Measurements from ENCODE around the gene RAP1GDS1. TPM values are rescaled to one million over a fixed set of nuclear protein-coding genes. Genes with fewer than 3 reads are reported as not detected.

The RAP1GDS1 gene, protein sequence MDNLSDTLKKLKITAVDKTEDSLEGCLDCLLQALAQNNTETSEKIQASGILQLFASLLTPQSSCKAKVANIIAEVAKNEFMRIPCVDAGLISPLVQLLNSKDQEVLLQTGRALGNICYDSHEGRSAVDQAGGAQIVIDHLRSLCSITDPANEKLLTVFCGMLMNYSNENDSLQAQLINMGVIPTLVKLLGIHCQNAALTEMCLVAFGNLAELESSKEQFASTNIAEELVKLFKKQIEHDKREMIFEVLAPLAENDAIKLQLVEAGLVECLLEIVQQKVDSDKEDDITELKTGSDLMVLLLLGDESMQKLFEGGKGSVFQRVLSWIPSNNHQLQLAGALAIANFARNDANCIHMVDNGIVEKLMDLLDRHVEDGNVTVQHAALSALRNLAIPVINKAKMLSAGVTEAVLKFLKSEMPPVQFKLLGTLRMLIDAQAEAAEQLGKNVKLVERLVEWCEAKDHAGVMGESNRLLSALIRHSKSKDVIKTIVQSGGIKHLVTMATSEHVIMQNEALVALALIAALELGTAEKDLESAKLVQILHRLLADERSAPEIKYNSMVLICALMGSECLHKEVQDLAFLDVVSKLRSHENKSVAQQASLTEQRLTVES
- polyA plus RNA-seq (2012; rRNA removed) = 25.6 and 31.3 TPM in 2 replicates
- 34.6 and 34.9 TPM in 2 replicates for polyA plus RNA-seq (2012; cell fraction: cytosol; rRNA removed)
- polyA plus RNA-seq (2012; cell fraction: nucleus; rRNA removed) = 18.0 and 39.1 TPM in 2 replicates

DNA sequence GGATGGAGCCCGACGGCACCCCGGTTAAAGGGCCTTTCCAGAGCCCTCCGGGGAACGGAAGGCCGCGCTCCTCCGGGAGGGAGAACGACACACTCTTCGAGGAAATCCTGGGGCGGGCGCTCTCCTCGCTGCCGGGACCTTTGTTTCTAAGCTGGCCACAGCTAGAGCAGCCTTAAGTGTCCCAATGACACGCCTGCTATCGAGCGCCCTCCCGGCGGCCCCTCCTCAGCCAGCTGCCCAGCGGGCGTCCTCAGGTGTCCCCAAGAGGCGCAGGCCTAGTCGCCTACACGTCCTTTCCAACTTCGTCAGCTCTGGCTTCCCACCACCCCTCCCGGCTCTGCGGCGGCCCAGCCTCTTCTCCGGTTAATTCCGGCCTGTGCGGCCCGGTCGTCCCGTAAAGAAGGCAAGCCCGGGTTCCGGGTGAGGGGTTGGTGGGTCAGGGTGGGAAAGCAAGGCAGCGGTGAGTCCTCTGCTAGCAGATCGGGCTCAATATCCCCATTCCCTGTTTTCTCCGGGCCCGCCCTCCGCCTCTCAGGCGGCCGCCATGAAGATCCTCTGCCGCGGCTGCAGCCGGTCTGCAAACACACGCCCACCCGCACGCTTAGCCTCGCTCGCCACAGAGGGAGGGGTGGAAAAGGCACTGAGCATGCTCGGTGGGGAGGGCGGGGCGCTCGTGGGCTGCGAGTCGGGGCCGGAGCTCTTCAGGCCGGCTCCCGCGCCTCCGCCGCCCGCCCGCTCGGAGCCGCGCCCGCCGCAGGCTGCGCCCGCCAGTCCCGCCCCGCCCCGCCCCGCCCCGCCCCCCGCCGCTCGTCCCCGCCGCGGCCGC lies at the start of gene RAP1GDS1:
RAP1GDS1 (plus strand) TSS at position 806 of the 826 bp plus-strand sequence. CDS start 182 bp downstream, outside the sequence.
- Histone ChIP-seq H3F3A (replicated peaks; ENCODE audit: insufficient read depth) (no peaks in the 10 kb centered on the region), H4K20me1 (ENCODE audit: insufficient read depth) (peaks cover 14% of the 10 kb centered on the region), H2AFZ (ENCODE audit: low read depth) (peak within 1 kb of the TSS; percentile 89), H3K4me2 (peak within 1 kb of the TSS; percentile 93), H3K9me3 (no peaks in the 10 kb centered on the region), H3K9ac (peak within 1 kb of the TSS; percentile 98), H3K79me2 (ENCODE audit: insufficient read depth) (peaks cover 57% of the 10 kb centered on the region), H3K4me3 (ENCODE audit: low read depth in 2 of 2, low read length in 1 of 2) (peak within 1 kb of the TSS; percentile 93), H3K9me2 (no peaks in the 10 kb centered on the region), H3K27me3 (ENCODE audit: insufficient read depth) (no peaks in the 10 kb centered on the region), H3K27ac (ENCODE audit: low read depth in 2 of 2, low read length in 1 of 2) (peak within 1 kb of the TSS; percentile 95 to 98), H3K36me3 (replicated peaks in 1 of 2; ENCODE audit: control insufficient read depth in 1 of 2, insufficient read depth in 2 of 2, low read length in 1 of 2) (no peaks in the 10 kb centered on the region), H3K4me1 (ENCODE audit: control insufficient read depth in 1 of 2, insufficient read depth in 2 of 2, low read depth in 1 of 2, low read length in 1 of 2) (peaks cover 12 to 18% of the 10 kb centered on the region in 2 experiments; a peak in 3 of 4 replicates)
- ChIA-PET POLR2A (interaction anchor here (0.6 to 1.7 kb wide), 10 partner anchors 23 to 735 kb away, joined by 3 to 9 read pairs (median 4); partner anchors contain the start of genes METAP1, STPG2 and TSPAN5), CTCF (interaction anchor here (0.6 to 1.1 kb wide), 5 partner anchors 10 to 399 kb away, joined by 3 to 5 read pairs (median 3); no protein-coding TSS in a partner anchor)
- peak; percentile 97 for DNase-seq
- 0% methylated on average over 11 of the region's 84 CpGs for WGBS (ENCODE audit: low lambda C conversion rate)
- TF ChIP-seq, protein P1, sequence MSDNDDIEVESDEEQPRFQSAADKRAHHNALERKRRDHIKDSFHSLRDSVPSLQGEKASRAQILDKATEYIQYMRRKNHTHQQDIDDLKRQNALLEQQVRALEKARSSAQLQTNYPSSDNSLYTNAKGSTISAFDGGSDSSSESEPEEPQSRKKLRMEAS (IDR thresholded peaks at IDR 0.05; ENCODE audit: low read depth) = peak; percentile 38; the same call in 1 of the 2 replicates
- peak; percentile 69 for TF ChIP-seq MXI1 (IDR thresholded peaks at IDR 0.05; ENCODE audit: low read depth, low read length)
- TF ChIP-seq, protein P2, sequence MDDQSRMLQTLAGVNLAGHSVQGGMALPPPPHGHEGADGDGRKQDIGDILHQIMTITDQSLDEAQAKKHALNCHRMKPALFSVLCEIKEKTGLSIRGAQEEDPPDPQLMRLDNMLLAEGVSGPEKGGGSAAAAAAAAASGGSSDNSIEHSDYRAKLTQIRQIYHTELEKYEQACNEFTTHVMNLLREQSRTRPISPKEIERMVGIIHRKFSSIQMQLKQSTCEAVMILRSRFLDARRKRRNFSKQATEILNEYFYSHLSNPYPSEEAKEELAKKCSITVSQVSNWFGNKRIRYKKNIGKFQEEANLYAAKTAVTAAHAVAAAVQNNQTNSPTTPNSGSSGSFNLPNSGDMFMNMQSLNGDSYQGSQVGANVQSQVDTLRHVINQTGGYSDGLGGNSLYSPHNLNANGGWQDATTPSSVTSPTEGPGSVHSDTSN (IDR thresholded peaks at IDR 0.05) = no peak; the same call in 1 of the 2 replicates
- TF ChIP-seq POLR2AphosphoS5 (IDR thresholded peaks at IDR 0.05; ENCODE audit: low read depth, low read length) = peak; percentile 93
- peak; percentile 89 for TF ChIP-seq TAF1 (IDR thresholded peaks at IDR 0.05; ENCODE audit: borderline replicate concordance, low read depth, low read length)
- TF ChIP-seq FOXJ3 (CRISPR knock-in tag; IDR thresholded peaks at IDR 0.05) = no peak
- peak; percentile 71 for TF ChIP-seq NRF1 (IDR thresholded peaks at IDR 0.05; ENCODE audit: low read depth, low read length)
- no peak for TF ChIP-seq MEF2A (IDR thresholded peaks at IDR 0.05; ENCODE audit: borderline replicate concordance, low read depth)
- TF ChIP-seq, protein P3, sequence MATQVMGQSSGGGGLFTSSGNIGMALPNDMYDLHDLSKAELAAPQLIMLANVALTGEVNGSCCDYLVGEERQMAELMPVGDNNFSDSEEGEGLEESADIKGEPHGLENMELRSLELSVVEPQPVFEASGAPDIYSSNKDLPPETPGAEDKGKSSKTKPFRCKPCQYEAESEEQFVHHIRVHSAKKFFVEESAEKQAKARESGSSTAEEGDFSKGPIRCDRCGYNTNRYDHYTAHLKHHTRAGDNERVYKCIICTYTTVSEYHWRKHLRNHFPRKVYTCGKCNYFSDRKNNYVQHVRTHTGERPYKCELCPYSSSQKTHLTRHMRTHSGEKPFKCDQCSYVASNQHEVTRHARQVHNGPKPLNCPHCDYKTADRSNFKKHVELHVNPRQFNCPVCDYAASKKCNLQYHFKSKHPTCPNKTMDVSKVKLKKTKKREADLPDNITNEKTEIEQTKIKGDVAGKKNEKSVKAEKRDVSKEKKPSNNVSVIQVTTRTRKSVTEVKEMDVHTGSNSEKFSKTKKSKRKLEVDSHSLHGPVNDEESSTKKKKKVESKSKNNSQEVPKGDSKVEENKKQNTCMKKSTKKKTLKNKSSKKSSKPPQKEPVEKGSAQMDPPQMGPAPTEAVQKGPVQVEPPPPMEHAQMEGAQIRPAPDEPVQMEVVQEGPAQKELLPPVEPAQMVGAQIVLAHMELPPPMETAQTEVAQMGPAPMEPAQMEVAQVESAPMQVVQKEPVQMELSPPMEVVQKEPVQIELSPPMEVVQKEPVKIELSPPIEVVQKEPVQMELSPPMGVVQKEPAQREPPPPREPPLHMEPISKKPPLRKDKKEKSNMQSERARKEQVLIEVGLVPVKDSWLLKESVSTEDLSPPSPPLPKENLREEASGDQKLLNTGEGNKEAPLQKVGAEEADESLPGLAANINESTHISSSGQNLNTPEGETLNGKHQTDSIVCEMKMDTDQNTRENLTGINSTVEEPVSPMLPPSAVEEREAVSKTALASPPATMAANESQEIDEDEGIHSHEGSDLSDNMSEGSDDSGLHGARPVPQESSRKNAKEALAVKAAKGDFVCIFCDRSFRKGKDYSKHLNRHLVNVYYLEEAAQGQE (IDR thresholded peaks at IDR 0.05; ENCODE audit: low read depth, low read length) = 0 out of 2 replicates have a peak, but pooled peaks have one; percentile 34
- 0 out of 2 replicates have a peak, but pooled peaks have one; percentile 17 for TF ChIP-seq SIN3A (IDR thresholded peaks at IDR 0.05; ENCODE audit: borderline replicate concordance, low read depth, low read length)
- TF ChIP-seq RCOR1 (IDR thresholded peaks at IDR 0.05; ENCODE audit: low read length) = no peak
- peak; percentile 89 for TF ChIP-seq YY1 (IDR thresholded peaks at IDR 0.05; ENCODE audit: low read depth)
- TF ChIP-seq, protein P4, sequence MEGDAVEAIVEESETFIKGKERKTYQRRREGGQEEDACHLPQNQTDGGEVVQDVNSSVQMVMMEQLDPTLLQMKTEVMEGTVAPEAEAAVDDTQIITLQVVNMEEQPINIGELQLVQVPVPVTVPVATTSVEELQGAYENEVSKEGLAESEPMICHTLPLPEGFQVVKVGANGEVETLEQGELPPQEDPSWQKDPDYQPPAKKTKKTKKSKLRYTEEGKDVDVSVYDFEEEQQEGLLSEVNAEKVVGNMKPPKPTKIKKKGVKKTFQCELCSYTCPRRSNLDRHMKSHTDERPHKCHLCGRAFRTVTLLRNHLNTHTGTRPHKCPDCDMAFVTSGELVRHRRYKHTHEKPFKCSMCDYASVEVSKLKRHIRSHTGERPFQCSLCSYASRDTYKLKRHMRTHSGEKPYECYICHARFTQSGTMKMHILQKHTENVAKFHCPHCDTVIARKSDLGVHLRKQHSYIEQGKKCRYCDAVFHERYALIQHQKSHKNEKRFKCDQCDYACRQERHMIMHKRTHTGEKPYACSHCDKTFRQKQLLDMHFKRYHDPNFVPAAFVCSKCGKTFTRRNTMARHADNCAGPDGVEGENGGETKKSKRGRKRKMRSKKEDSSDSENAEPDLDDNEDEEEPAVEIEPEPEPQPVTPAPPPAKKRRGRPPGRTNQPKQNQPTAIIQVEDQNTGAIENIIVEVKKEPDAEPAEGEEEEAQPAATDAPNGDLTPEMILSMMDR (IDR thresholded peaks at IDR 0.05) = no peak
